Psoas muscle (tissue), 8 donors: ENCODE results near the gene MOCOS. TPM values are rescaled to one million over a fixed set of nuclear protein-coding genes. Genes with fewer than 3 reads are reported as not detected.

Experiments used
- ATAC-seq, 4 donors: fragments of 200-7000 bp; cut with Tn5 transposase; one replicate each; pipeline ENCODE4 v1.9.1; 2020; ENCODE audit warnings: moderate library complexity in 3 of 4, mild to moderate bottlenecking in 2 of 4
- DNase-seq, 2 donors: peaks; one replicate each; pipeline ENCODE4 v3.0.0-alpha.2; 2020
- H3K27ac ChIP-seq: fragments of 200-600 bp; one replicate; pipeline ENCODE4 v1.8.0; 2022
- H3K27me3 ChIP-seq, 3 donors: fragments of 200-600 bp in 1 of 3; one replicate each; pipeline versions ENCODE4 v1.6.1 to v1.8.0; 2013 to 2022; ENCODE audit warnings: low read length in 2 of 3, mild to moderate bottlenecking in 2 of 3, moderate library complexity in 1 of 3; ENCODE audit not compliant: insufficient read depth in 3 of 3
- H3K36me3 ChIP-seq, 2 donors: fragments of 200-600 bp in 1 of 2; one replicate each; pipeline versions ENCODE4 v1.6.1 to v1.8.0; 2013 to 2022; ENCODE audit warnings: low read depth in 1 of 2, mild to moderate bottlenecking in 1 of 2, moderate library complexity in 1 of 2; ENCODE audit not compliant: insufficient read depth in 1 of 2
- H3K4me1 ChIP-seq: fragments of 200-600 bp; one replicate; pipeline ENCODE4 v1.8.0; 2022
- H3K4me3 ChIP-seq: fragments of 200-600 bp; one replicate; pipeline ENCODE4 v1.8.0; 2022; ENCODE audit warnings: mild to moderate bottlenecking
- H3K9me3 ChIP-seq: fragments of 200-600 bp; one replicate; pipeline ENCODE4 v1.8.0; 2022
- WGBS, 3 donors: extraction: QIAGEN DNeasy Blood & Tissue Kit; methylation state at CpG; one replicate each; pipeline versions ENCODE4 v1.1.6 to v1.1.7; 2013; 5-methylcytosine and 5-hydroxymethylcytosine counted together
- intact Hi-C, 2 donors: fragments of 100-400 bp; cut with DNase I; formaldehyde crosslinking; loops; one replicate each; pipeline versions ENCODE4 v1.11.0 to v1.14.2; 2022
- polyA plus RNA-seq, 3 donors: library from polyadenylated mRNA; stranded (reverse); fragments of 200-250 nt; gene quantifications; one replicate each; pipeline ENCODE4 v1.2.3, GENCODE V29; 2013
- total RNA-seq, 4 donors: library from RNA; stranded (reverse); fragmentation: NEBNext Ultra II Directional in 2 of 4; extraction: Animal tissue kit (Norgen Biotek cat#: 25700) in 2 of 4; gene quantifications; one replicate each; pipeline versions ENCODE4 v1.2.1 to v1.2.4, GENCODE V29; 2021 to 2023
- TF ChIP-seq, protein P1 (sequence below): fragments of 200-600 bp; IDR thresholded peaks from one replicate; pipeline ENCODE4 v1.8.0; 2022; ENCODE audit warnings: antibody characterized with exemption
- donor health status: healthy with polysubstance abuse.
- donor health status: DM: no; HTN: no; CAD: no; lungs with moderate emphysema.
- donor health status: Bipolar disorder and iron deficiency.
- donor health status: healthy.
- donor health status: DM: yes; HTN: yes; CAD: no.
- donor health status: DM: no; HTN: no; CAD: no.
- donor health status: DM: no; HTN: no; CAD: no.
- donor health status: DM: yes; HTN: yes; CAD: no.

Gene MOCOS
- total and polyA plus RNA-seq, 7 donors: 0.30 to 4.8 (median 0.94) TPM

- Histone ChIP-seq H3K4me3 (no peak overlapping the region), H3K27ac (no peak overlapping the region), H3K36me3 (no peaks in the 10 kb centered on the region), H3K9me3 (no peaks in the 10 kb centered on the region), H3K27me3 (no peaks in the 10 kb centered on the region), H3K4me1 (no peaks in the 10 kb centered on the region)
- ATAC-seq (no peak), DNase-seq (no peak)
- TF ChIP-seq, protein P1, sequence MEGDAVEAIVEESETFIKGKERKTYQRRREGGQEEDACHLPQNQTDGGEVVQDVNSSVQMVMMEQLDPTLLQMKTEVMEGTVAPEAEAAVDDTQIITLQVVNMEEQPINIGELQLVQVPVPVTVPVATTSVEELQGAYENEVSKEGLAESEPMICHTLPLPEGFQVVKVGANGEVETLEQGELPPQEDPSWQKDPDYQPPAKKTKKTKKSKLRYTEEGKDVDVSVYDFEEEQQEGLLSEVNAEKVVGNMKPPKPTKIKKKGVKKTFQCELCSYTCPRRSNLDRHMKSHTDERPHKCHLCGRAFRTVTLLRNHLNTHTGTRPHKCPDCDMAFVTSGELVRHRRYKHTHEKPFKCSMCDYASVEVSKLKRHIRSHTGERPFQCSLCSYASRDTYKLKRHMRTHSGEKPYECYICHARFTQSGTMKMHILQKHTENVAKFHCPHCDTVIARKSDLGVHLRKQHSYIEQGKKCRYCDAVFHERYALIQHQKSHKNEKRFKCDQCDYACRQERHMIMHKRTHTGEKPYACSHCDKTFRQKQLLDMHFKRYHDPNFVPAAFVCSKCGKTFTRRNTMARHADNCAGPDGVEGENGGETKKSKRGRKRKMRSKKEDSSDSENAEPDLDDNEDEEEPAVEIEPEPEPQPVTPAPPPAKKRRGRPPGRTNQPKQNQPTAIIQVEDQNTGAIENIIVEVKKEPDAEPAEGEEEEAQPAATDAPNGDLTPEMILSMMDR: no peak
- intact Hi-C loops: no loop called here
- WGBS, 3 donors: 84 to 88% (median 87%) methylated on average over 22 of the region's 22 CpGs
Measured at GRCh38 chr18:36199691-36200295, 12.5 kb downstream of the MOCOS start.

DNA sequence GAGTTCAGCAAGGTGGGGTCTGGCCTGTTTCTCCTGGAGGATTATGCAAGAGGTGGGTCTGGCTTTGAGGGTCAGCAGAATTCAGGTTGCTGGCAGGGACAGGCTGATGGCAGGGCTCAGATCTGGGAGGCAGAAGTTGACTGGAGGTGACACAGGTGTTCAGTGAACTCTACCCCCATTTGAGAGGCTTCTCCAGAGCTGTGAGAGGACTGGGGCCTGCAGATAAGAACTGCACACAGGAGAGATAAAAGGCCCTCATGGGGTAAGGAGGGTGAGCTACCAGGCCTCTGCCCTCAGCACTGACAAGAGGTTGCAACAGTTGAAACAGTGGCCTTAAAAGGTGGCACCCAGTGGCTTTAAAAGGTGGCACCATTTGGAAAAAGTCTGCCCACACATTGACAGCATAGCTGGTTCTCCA is 13.1 kb downstream of the MOCOS start:
- H3K36me3 ChIP-seq: no peaks in the 10 kb centered on the region
- H3K4me3 ChIP-seq: no peak overlapping the region
- DNase-seq: no peak
- H3K9me3 ChIP-seq: no peaks in the 10 kb centered on the region
- H3K27me3 ChIP-seq: no peaks in the 10 kb centered on the region
- no peak overlapping the region for H3K27ac ChIP-seq
- no peak for ATAC-seq
- TF ChIP-seq, protein P1: no peak
- H3K4me1 ChIP-seq: no peaks in the 10 kb centered on the region
- intact Hi-C loops: no loop called here

DNA sequence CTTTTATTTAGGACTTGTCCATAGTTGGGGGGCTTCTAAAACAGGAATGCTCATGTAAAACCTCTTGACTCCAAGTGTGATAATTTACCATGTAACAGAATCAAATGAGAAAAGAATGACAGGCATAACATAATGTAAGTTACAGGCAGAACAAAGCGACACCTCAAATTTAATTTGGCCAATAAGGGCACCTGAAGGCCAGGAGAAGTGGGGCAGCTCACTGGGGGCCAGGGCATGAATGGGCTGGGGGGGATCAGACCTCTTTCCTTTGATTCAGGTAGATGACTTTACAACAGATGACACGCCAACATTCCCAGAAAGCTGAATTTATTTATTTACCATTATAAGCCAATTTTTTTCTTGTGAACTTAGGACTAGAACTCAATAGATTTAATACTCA is 14.5 kb downstream of the MOCOS start:
- TF ChIP-seq, protein P1: no peak
- intact Hi-C loops: no loop called here
- WGBS, 3 donors: 93 to 100% (median 96%) methylated on average over 2 of the region's 2 CpGs
- no peak overlapping the region for H3K4me3 ChIP-seq
- H3K4me1 ChIP-seq: no peaks in the 10 kb centered on the region
- no peaks in the 10 kb centered on the region for H3K27me3 ChIP-seq
- no peak overlapping the region for H3K27ac ChIP-seq
- DNase-seq (no peak), ATAC-seq (no peak)
- no peaks in the 10 kb centered on the region for H3K36me3 ChIP-seq
- H3K9me3 ChIP-seq: no peaks in the 10 kb centered on the region

DNA sequence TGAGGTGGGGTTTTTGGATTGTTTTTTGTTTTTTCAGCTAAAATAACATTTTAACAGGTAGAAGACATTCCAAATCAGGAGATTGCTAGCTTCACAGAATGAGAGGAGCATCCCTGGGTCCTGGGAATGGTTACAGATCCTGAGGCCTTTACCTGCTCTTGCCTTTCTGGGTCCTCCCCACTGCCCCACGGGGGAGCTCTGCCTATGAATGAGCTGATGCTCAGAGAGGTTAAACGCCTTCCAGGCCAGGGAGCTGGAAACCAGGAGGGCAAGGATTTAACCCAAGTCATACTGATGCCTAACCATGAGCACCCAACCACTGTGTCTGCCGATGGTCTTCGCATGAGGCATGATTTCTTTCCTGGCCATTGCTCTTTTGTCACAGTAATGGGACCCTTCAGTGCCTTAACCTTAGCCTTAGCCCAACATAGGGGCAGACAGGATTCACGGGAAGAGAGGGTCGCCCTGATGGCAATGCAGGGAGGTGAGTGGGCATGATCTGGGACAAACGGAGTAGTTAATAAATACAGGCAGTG is 16.1 kb downstream of the MOCOS start:
- intact Hi-C loops: no loop called here

More for the DNA sequence above, 16.1 kb downstream of the MOCOS start:
- no peak overlapping the region for H3K27ac ChIP-seq
- H3K4me3 ChIP-seq: no peak overlapping the region
- H3K36me3 ChIP-seq: no peaks in the 10 kb centered on the region
- ATAC-seq (no peak), DNase-seq (no peak)
- peaks cover 4% of the 10 kb centered on the region for H3K9me3 ChIP-seq
- H3K27me3 ChIP-seq: no peaks in the 10 kb centered on the region
- TF ChIP-seq, protein P1: no peak
- H3K4me1 ChIP-seq: no peaks in the 10 kb centered on the region
- WGBS, 3 donors: 75 to 82% (median 75%) methylated on average over 7 of the region's 7 CpGs
